NCI-H1048 (cell line): Measurements from ENCODE around the gene SYT6.

Experiments used
- DNase-seq: peaks from one replicate; lab custom pipeline; 2025; lab: John Stamatoyannopoulos, UW

SYT6 gene

DNA sequence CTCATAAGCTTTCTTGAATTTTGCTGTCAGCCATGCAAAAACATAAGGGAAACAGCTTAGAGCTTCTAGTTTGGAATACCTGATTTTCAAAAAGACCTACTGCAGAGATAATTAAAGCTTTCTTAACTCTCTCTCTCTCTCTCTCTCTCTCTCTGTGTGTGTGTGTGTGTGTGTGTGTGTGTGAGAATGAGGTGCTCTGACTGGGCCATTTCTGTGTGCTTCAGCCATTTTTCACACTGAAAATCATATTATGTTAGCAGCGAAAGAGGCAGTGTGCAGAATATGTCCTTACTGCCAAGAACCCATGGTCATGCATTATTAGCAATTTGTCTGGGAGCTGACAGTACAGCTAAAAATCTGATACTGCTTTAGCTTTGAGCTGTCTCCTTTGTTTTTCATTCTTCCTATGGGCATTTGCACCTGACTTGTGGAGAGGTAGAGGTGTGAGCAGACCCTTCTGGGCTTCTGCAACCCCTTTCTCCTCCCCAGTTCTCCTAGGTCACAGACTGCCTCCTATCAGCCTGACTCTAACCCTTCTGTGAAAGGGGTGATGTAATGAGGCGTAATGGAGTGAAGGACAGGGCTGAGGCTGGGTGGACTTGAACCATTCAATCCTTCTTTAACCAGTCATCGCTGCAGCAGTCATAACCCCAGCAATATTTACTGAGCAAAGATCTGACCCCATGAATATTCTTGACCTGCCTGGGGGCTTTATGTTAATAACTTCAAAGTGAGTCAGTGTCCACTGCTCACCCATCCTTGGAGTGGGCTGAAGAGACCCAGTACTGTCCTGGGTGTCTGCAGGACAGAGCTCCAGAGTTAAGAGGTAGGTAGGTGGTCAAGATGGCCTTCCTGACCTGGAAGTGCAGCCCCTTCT, 61.2 kb downstream of the SYT6 start:
- no peak for DNase-seq

DNA sequence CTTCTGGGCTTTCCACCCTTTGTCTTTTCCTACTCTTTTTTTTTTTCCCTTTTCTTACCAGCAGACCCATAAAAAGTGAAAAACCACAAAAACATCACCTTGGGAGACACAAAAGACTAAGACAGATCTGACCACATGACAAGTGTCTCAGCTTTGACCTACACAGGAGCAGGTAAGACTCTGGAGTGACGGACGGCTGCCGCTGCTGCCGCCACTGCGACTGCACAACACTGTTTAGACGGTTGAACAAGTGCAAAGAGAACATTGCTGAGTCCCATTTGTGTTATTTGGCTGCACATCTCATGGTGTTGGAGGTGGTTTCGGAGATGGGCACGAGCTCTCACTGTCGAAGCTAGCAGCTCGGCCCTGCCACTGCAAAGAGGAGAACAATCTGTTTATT, 62.0 kb downstream of the SYT6 start:
- DNase-seq = no peak

DNA sequence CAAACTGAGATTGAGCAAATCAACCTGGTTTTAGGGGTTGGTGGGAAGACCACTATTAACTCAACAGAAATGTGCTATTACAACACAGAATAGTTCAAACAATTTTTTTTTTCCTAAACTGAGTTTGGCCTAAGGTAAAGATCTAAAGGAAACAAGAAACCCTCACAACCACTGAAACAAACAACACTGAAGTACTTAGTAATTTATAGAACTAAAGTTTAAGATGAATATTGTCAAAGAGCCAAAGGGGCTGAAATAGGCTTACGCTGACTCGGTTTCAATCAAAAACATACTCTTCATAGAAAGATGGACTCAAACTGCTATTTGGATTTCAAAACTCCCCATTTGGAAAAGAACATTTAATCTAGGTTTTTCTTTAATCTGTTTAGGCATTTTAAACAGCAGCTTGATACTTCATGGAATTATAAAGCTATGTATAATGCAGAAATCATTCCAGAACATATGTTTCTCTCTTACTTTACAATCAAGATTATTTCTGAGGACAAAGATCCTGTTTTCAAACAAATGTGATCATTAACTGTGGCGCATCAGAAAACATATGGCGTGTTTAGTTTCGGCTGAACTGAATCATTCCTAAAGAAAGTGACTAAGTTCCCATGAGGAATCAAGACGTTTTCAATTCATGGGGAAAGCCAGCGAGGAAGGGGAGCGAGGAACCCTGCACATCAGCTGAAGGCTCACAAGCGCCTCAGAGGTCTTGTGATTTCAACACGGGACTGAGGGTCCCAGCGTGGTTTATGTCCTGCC, 62.7 kb downstream of the SYT6 start:
- no peak for DNase-seq

DNA sequence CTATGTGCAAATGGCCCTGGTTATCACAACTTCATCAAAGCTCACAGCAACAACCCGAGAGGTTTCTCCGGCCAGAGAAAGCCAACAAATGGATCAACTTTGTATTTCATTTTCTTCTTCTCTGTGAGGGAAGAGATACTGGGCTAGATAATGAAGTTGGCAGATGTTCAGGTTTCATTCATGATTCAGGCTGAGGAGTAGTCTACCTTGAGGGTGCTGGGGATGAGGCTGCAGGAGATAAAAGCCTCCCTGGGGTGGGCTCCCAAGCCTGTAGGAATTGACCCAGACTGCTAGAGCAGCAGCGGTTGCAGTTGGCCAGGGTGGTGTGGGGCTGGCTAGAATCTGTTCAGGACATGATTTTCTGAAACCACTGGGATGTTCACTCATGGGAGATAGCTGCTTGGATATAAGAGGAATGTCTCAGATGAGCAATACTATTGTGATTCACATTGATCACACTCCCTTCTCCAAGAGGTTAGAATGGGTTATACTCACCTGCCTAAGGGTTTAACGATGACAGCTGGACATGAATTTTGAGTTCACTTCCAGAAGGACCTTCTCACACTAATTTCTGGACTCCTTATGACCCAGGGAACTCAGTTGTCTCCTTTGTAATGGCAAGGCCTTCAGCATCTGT, 64.0 kb downstream of the SYT6 start:
- DNase-seq = no peak

DNA sequence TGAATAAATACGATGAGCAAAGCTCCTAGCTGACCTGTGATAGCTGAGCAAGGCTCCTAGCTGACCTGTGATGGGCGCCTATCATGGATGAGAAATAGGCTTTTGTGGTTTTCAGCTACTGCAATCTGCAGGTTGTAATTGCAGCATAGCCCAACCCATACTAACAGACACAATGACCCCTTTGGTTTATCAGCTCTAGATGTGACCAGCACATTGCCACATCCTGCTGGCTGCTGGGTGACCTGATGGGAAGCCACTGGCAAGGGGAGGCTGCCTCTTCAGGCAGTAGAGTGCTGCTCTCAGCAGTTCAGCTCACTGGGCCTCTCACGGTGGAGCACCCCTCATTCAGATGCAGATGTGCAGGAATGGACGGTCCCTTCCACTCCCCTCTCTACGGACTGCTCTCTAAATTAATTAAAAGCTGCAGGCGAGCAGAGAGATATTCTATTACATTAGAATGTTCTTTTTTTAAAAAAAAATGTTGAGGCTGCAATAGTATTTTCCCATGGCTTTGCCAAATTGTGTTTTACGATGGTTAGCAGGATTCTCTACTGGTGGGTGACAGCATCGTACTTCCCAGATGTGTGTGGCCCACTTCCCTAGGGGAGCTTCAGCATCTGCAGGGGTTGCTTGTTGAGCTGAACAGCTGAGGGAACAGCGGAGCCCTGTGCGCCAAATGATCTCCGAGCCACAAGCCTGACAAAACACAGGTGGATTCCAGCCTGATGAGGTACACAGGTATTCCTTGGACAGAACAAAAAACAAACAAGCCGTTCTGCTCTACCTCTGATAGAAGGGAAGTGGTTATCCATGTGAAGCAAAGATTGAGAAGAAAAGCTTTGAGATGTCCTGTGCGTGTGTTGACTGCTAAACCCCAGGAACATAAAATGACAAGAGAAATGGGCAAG, 65.0 kb downstream of the SYT6 start:
- no peak for DNase-seq

DNA sequence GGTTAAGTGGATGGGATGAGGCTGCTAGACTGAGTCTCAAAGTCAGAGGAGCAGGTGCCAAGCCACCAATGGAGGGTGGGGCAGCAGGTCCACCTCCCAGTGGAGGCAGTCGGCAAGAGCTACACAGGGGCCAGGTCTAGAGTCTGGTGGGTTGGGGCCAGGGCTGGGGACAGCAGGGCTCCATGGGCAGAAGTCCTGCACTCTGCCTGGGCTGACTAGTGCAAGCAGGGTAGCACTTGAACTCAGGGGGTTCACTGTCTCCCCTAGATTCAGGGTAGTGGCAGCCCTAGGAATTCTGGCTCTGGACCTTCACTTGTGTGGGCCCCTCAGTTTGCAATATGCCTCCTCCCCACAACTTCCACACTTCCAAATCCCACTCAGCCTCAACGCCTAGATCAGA, 66.2 kb downstream of the SYT6 start:
- DNase-seq = no peak

DNA sequence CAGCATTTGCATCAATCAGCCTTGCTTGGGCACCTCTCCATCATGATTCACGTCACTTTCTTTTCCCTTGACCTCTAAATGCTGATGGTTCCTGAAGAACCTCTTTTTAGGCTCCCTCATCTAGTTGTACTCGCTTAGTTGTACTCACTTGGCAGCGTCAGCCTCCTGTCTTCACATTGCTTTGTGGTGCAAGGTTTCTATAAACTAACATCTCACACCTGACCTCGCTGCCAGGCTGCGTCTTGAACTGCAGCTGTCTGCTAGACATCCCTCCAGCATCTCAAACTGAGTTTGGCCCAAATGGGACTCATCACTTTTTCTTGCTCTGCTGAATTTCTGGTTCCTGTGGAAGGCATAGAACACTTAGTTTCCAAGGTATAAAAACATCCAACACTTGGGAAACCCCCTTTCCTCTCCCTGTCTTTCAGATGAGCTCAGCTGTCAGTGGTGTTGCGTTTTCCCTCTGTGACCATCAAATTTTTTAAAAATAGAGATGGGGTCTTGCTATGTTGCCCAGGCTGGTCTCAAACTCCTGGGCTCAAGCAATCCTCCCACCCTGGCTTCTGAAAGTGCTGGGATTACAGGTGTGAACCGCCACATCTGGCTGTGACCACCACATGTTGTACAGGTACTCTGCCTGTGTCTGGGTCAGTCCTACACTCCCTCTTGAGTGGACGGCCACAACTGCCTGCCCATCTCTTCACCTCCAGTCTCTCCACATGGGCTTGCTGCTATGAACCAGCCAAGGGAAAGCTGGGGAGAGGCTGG, 66.9 kb downstream of the SYT6 start:
- DNase-seq = no peak

DNA sequence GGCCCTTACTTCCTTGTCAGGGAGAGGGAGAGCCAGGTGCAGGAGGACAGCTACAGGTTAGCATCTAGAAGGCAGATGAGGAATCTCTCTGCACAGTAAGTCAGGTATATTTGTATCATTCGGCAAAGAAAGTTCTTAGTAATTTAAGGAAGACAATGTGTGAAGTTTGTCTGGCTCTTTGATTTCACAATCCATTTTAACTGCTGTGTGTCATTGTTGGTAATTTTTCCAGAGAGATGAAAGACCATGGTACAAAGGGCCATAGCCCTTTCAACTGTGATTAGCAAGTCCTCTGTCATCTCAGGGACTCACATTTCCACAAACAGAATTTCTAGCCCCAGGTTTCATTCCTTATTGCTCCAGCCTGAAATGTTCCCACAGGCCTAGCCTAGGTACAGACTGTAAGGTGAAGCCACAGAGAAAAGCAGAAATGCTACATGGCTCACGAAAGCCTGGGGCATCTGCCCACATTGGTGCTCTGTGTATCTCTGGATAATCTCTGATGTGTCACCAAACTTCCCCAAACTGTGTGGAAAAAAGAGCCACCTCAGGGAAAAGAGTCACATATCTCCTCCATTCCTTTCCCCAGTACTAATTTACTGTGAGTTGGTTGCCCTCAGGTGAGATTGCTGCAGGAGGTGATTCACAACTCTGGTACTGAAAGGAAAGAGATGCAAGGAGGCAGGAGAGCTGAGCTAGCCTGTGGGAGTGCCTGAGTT, 70.6 kb downstream of the SYT6 start:
- no peak for DNase-seq

DNA sequence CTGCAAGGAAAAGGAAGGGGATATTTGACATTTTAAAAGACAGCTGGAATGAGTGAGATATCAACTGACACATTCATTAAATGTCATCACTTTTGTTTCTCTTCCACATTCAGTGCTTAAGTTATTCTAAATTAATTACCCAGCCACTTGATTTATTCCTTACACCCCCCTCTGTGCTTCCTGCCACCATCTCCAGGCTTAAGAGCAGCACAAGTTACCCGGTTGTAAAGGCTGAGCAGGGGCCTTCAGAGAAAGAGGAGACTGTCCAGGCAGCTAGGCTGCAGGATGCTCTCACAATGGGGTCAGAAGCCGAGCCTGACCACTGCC, 71.4 kb downstream of the SYT6 start:
- no peak for DNase-seq

DNA sequence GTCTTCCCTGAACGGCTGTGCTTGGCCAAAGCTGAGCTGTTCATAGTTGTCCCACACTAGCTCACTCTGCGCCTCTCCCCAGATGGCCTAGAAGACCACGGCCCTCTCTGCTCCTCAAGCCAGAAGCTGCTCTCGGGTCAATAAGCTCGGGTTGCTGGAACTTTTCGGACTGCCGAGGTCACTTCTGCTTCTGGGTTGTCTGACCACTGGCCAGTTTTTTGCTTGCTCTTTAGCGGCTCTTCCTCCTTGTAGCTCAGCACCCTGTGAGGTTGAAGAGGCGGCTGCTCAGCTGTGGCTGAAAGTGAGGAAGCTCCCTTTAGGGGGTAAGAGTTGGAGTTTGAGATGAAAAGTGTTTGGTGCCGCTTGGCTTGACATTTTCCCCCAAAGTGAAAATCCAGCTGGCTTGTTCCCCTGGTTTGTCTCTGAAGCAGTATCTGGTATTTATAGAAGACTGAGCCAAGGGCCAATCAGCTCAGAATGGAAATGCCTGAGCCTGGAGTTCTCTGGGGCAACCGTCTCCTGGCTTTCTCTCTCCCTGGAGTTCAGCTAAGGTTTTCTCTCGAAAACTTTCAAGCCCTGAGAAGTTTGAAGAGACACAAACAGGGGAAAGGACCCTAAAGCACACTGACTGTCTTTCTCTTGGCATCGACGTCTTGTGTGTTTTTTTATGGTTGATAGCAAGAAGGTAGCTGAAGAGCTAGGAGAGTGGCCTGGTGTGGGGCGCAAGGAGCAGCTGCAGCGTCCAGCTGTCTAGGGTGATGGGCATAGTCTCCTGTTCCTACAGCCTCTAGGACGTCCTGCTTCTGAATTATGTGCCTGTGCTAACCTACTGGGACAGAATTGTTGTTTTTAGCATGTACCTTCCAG, 72.0 kb downstream of the SYT6 start:
- DNase-seq = no peak

DNA sequence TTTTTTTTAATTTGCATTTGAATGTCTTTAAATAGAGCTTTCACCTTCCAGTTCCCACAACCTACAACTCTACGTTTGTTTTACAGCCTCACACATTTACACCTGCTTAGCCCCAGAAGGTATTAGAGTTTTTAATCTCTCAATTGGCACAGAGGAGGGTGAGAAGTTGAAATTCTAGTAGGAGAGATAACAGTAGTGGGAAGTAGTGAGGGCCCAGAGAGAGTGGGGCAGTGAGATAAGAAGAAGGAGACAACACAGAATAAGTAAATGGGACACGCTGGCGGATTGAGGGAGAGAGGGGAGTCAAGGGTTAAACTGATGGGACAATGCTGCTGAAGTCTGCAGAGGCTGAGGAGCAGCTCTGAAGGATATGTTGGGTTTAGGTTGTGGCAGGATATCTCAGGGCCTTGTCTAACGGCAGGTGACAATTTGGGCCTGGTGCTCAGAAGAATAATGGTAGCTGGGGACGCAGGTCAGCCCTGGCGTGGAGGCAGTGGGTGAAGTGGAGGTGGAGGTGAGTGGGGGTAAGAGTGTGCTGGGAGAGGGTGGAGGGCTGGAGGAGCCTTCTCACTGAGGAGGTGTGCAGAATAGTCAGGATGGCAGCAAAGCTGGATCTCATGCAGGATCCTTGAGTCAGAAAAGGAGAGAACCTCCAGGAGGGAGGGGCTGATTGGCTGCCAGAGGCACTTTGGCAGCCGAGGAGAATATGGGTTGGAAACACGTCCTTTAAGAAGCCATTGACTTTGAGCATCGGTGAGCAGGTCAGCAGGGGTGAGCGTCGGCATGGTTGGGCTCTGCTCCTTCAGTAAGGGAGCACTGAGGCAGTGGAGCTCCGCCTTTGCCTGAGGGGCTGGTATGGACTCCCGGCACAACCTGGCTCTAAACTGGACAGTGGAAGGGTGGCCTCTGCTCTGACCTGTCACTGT, 72.9 kb downstream of the SYT6 start:
- no peak for DNase-seq

DNA sequence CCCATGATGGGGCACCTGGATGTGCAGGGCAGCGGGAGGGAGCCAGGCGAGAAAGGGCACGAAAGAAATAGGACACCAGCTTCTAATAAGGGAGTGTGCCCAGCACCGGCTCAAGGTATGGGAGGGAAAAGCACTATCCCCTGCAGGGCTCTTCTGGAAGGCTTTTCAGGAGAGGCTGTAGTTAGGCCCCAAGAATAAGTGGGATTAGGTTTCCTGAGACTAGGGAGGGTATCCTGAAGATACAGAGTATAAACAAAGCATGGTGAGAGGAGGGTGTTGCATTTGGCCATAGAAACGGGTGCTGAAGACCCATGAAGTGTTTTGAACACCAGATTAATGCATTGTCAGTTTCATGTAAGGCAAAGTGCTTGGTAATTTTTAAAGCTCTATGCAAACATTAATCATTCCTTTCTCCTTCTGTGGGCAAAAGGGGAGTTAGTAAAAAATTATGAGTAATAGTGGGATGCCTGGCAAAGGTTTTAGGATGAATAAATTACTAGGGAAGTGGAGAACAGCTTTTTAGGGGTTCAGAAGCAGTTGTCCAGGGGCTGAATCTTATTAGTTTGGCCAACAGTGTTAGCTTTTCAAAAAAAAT, 74.0 kb downstream of the SYT6 start:
- DNase-seq = no peak

DNA sequence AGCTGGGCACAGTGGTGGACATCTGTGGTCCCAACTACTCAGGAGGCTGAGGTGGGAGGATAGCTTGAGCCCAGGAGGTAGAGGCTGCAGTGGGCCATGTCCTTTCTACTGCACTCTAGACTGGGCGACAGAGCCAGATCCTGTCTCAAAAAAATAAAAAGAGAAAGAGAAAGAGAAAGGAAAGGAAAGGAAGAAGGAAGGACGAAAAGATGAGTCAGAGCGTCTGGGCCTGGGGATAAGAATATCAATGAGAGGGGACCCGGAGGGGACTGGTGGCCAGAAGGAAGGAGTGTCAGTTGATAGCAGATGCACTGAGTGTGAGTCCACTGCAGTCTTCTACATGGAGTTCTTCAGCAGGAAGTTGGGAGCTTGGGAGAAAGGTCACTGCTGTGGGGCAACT, 75.6 kb downstream of the SYT6 start:
- no peak for DNase-seq

DNA sequence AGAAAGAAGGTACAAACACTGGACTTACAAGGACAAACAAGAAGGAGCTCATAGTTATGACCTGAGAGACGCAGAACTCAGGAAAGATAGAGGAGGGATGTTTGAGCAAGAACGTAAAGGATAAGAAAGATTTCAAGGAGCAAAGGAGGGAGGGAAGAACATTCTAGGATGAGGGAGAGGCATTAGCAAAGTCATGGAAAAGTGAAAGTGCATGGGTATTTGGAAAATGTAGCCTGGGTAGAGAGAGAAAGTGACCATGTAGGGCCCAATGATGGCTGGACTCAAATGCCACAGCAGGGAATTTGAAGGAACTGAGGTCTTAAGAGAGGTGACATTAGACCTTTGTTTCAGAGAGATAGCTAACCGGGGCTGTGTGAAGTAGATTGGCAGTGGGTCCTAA, 76.5 kb downstream of the SYT6 start:
- no peak for DNase-seq

DNA sequence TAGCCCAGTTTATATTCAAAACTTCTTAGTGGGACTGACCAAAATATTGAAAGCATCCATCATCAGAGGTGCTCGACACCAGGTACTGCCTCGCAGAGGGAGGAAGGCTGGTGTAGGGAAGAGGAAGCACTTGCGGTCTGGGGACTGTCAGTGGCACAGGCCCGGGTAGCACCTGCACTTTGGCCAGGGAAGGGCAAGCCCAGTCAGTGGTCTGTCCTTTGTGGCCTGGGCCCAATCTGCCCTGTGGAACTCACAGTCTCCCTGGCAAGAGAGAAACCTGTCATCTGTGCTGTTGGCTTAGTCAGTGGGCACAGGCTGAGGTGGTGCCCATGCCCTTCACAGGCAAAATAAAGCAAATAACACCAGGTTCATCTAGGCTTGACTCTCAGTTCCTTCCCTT, 77.4 kb downstream of the SYT6 start:
- DNase-seq = no peak

DNA sequence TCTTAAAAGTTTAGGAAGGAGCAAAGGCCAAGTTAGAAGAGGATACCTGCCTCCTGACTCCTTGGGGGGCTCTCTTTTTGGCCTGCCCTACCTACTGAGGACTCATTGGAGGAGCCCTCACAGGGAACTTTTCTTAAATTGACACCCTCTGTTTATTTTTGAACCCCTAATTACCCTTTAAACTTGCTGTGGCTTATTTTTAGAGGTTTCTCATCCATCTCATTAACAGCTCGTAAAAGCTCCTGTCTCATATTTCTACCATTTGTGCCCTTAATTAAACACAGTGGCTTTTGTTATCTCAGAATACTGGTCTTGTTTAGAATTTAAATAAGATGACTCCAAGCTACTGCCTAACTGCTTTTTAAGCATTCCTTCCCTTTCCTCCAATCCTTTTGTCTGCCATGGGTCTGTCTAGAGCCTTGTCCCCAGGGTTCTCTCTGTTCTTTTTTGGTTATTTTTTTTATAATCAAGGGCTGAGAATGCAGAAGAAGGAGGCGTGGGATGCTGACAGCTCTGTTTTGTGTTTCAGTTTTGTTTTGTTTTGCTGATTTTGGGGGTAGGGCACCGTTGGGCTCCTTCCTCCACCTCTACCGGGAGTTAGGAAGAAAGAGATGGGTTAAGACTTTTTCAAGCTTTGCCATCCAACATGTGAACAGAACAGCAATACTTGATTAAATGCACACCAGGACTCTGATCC, 78.0 kb downstream of the SYT6 start:
- DNase-seq = no peak

DNA sequence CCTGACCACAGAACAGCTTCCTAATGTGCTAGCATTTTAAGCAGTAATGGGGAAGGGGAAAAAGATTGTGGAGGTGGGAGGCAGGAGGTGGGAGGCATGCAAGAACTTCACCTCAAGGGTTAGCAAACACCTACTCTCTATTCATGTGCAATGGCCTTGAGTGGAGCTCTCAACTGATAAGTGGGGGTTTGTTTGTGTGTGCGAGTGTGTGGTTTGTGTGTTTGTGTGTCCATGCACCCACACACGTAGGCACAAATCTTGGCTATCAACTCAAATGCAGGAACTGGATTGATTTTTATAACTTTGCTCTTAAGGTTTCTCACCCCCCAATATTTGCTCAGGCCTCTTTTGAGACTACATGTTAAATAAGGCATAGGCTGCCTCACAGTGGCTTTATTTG, 78.6 kb downstream of the SYT6 start:
- DNase-seq = no peak

DNA sequence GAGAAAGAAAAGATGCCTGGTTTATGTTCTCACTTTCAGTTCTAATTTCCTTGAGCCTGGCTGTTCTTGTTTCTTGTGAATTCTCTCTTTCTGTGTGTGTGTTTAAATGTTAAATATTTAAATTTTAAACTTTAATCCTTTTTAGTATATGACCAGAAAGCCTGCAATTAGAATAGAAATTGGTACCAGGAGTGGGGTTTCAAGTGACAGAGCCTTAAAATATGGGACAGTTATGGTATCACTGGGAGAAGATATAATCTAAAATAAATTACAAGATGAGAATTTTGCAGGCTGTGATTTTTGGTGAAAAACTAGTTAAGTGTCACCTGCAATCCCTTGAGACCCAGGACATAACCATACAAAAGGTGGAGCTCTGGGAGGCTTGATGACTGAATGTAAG, 81.4 kb downstream of the SYT6 start:
- DNase-seq = no peak
